ENCODE measurements around the gene KIAA0513.

GRCh38 chr16:85072076-85072860 lies 44.7 kb downstream of the KIAA0513 start:
- TF ChIP-seq POLR2A (IDR thresholded peaks at IDR 0.05; ENCODE audit: low read depth, low read length): no peak
- no peak for TF ChIP-seq POLR2AphosphoS5 (IDR thresholded peaks at IDR 0.05; ENCODE audit: low read depth, low read length)
- TF ChIP-seq SPI1 (IDR thresholded peaks at IDR 0.05; ENCODE audit: low read depth, low read length): no peak
- TF ChIP-seq TAF1 (IDR thresholded peaks at IDR 0.05; ENCODE audit: low read depth, low read length): no peak
- TF ChIP-seq POU2F2 (IDR thresholded peaks at IDR 0.05; ENCODE audit: low read depth, low read length): no peak
